GM12874 (cell line): ENCODE data around the gene UPF3A.

Experiments
- TF ChIP-seq, protein P1 (sequence below): IDR thresholded peaks from 2 replicates; pipeline ENCODE4 v1.5.1; 2011; ENCODE audit warnings: low read depth, mild to moderate bottlenecking, control low read depth, low read length, moderate library complexity; ENCODE audit not compliant: insufficient read depth

The UPF3A gene

GRCh38 chr13:114320065-114320464 is 38.7 kb downstream of the UPF3A start:
- TF ChIP-seq, protein P1, sequence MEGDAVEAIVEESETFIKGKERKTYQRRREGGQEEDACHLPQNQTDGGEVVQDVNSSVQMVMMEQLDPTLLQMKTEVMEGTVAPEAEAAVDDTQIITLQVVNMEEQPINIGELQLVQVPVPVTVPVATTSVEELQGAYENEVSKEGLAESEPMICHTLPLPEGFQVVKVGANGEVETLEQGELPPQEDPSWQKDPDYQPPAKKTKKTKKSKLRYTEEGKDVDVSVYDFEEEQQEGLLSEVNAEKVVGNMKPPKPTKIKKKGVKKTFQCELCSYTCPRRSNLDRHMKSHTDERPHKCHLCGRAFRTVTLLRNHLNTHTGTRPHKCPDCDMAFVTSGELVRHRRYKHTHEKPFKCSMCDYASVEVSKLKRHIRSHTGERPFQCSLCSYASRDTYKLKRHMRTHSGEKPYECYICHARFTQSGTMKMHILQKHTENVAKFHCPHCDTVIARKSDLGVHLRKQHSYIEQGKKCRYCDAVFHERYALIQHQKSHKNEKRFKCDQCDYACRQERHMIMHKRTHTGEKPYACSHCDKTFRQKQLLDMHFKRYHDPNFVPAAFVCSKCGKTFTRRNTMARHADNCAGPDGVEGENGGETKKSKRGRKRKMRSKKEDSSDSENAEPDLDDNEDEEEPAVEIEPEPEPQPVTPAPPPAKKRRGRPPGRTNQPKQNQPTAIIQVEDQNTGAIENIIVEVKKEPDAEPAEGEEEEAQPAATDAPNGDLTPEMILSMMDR: no peak

DNA sequence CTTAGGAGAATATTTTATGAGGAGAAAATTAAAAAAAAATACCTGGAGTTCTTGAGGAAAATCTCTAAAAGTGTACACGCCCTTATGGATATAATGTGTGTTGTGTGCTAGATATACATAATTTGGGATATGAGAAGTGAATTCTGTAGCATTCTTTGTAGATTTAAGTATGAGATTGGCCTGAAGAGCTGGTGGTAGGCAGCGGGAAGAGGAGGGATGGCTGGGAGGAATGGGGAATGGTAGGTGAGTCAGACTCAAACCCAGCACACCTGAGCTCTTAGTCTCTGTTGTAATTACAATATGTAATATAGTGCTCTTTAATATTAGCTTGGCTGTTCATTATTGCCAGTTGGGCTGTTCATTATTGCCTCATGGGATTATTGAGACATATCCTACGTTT is 39.9 kb downstream of the UPF3A start:
- TF ChIP-seq, protein P1: no peak

DNA sequence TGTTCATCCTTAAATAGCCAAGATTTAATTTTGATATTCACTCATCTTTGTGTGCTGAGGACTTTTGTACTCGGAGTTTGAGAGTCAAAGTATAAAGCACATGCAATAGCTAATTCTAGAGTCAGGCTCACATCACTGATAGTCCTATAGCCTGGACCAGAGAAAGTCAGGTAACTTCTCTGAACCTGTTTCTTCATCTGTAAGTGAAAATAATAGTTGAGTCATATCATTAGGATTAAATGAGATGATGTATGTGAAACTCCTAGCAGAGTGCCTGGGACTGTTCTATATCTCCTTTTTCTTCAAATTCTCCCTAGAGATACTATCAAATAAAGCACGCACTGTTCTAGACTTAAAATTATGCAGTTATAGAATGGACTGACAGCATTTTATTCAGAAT is 41.9 kb downstream of the UPF3A start:
- TF ChIP-seq, protein P1: no peak

GRCh38 chr13:114324334-114324733 is 42.9 kb downstream of the UPF3A start:
- TF ChIP-seq, protein P1: no peak

- TF ChIP-seq, protein P1: no peak
Observed at GRCh38 chr13:114325729-114326128, 44.3 kb downstream of the UPF3A start.

DNA sequence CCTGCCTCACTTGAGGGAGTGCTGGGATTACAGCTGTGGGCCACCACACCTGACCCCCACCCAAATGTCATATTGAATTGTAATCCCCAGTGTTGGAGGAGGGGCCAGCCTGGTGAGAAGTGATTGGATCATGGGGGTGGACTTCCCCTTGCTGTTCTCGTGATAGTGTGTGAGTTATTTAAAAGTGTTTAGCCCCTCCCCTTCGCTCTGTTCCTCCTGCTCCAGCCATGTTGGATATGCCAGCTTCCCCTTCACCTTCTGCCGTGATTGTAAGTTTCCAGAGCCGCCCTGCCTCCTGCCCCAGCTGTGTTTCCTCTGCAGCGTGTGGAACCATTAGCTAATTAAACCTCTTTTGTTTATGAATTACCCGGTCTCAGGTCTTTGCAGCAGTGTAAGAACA is 46.6 kb downstream of the UPF3A start:
- TF ChIP-seq, protein P1: no peak

DNA sequence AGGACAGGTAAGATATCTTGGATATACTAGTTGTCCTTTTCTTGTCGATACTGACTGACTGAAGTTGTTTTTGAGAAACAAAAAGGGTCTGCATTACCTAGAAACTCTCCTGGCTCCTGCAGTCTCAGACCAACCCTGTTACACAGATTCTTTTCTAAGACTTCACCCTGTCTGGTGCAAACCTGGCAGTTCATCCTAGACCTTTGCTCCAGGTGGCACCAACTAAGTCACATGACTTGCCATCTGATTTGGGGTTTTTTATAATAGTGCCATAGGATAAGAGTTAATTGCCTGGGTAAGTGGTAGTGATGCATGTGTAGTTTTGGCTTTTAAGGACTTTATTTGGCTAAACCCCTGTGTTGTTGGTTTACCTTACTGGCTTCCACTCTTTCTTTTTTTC is 47.2 kb downstream of the UPF3A start:
- TF ChIP-seq, protein P1: no peak

DNA sequence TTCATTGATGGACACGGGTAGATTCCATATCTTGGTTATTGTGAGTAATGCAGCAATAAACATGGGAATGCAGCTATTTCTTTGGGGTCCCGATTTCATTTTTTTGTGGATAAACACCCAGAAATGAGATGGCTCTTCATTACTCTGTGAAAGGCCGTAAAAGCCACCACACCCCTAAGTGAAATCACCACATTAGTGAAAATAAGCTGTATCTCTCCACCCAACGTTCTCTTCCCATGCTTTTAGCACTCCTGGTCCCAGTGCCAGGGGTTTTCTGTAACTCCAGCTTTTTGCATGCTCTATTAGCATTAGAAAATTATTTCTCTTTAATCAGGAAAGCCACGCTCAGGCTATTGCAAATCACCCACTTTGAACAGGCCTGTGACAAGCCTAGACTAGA is 48.7 kb downstream of the UPF3A start:
- TF ChIP-seq, protein P1: no peak
